HepG2 (cell line): ENCODE results near the gene IRAK3. TPM values are rescaled to one million over a fixed set of nuclear protein-coding genes. Genes with fewer than 3 reads are reported as not detected.

Experiments
- ATAC-seq: fragments of 200-7000 bp; cut with Tn5 transposase; 3 replicates; pipeline ENCODE4 v1.9.1; 2020; ENCODE audit warnings: mild to moderate bottlenecking, moderate library complexity
- BruUV-seq: library from RNA; stranded (reverse); fragments of 400-500 nt; replicated peaks from 2 replicates; lab custom pipeline; 2021; lab: Mats Ljungman, UMichigan
- CTCF ChIA-PET: fragments of 300-600 bp; formaldehyde crosslinking; extraction: SDS; loops from one replicate; lab custom pipeline; 2021; ENCODE audit warnings: low total read pairs, inconsistent platforms, low intra/inter-chr PET ratio; lab: Yijun Ruan, JAX
- POLR2A ChIA-PET: fragments of 350-600 bp; sonication (Branson Sonifier 250); formaldehyde crosslinking; loops from one replicate; lab custom pipeline; 2020; ENCODE audit warnings: antibody characterized with exemption, inconsistent platforms; lab: Yijun Ruan, JAX
- DNase-seq: peaks from one replicate; pipeline ENCODE4 v3.0.0-alpha.2; 2015; ENCODE audit warnings: low spot score
- FAIRE-seq: peaks from 3 replicates; lab custom pipeline; 2011; peaks lifted over from hg19 to GRCh38; lab: Jason Lieb, UNC
- H2AFZ ChIP-seq: one replicate; pipeline ENCODE4 v1.6.1; 2011; ENCODE audit warnings: low read length, inconsistent platforms
- H3K27ac ChIP-seq: fragments of 300-600 bp; 3 replicates; pipeline ENCODE4 v1.8.0; 2011; ENCODE audit warnings: mixed run types, mild to moderate bottlenecking, mixed read lengths, low read length, inconsistent platforms; ENCODE audit not compliant: insufficient read depth; ENCODE audit errors: extremely low read length
- H3K27me3 ChIP-seq, 2 experiments: fragments of 200-600 bp in 1 of 2; 2 replicates in 1 of 2; 3 replicates in 1 of 2; pipeline versions ENCODE4 v1.6.0 to v1.8.0; 2011; ENCODE audit warnings: low read length in 2 of 2, mild to moderate bottlenecking in 2 of 2, moderate library complexity in 2 of 2, inconsistent platforms in 1 of 2; ENCODE audit not compliant: insufficient read depth in 2 of 2, control insufficient read depth in 1 of 2
- H3K36me3 ChIP-seq, 2 experiments: fragments of 200-600 bp in 1 of 2; replicated peaks in 1 of 2; 2 replicates in 1 of 2; 3 replicates in 1 of 2; pipeline versions ENCODE4 v1.5.1 to v1.8.0; 2011; ENCODE audit warnings: low read length in 2 of 2, inconsistent platforms in 1 of 2; ENCODE audit not compliant: insufficient read depth in 2 of 2, control insufficient read depth in 1 of 2
- H3K4me1 ChIP-seq: 2 replicates; pipeline ENCODE4 v1.5.1; 2012; ENCODE audit warnings: low read length, inconsistent platforms; ENCODE audit not compliant: insufficient read depth
- H3K4me2 ChIP-seq: 2 replicates; pipeline ENCODE4 v1.6.0; 2011; ENCODE audit warnings: low read depth, low read length, inconsistent platforms
- H3K4me3 ChIP-seq, 3 experiments: fragments of 200-600 bp in 1 of 3; sonication (generic), shearing (Covaris generic) in 1 of 3; replicated peaks in 1 of 3; 2 replicates each; pipeline ENCODE4 v1.5.1; 2011 to 2016; ENCODE audit warnings: low read length in 3 of 3, inconsistent platforms in 2 of 3, low read depth in 2 of 3, mild to moderate bottlenecking in 2 of 3, control low read depth in 1 of 3, mixed read lengths in 1 of 3; ENCODE audit not compliant: insufficient read depth in 1 of 3
- H3K79me2 ChIP-seq: one replicate; pipeline ENCODE4 v1.6.1; 2011; ENCODE audit warnings: low read length, inconsistent platforms; ENCODE audit not compliant: insufficient read depth
- H3K9ac ChIP-seq: 2 replicates; pipeline ENCODE4 v1.6.0; 2011; ENCODE audit warnings: mild to moderate bottlenecking, low read depth, low read length, inconsistent platforms; ENCODE audit not compliant: insufficient read depth
- H3K9me3 ChIP-seq: 2 replicates; pipeline ENCODE4 v1.5.1; 2012; ENCODE audit warnings: mild to moderate bottlenecking, low read length
- H4K20me1 ChIP-seq: 2 replicates; pipeline ENCODE4 v1.6.0; 2011; ENCODE audit warnings: inconsistent platforms, mild to moderate bottlenecking, low read length, moderate library complexity; ENCODE audit not compliant: insufficient read depth
- AKAP8 ChIP-seq: sonication (generic); formaldehyde crosslinking; IDR thresholded peaks from 2 replicates; pipeline ENCODE4 v1.5.1; 2020; ENCODE audit warnings: mild to moderate bottlenecking, missing genetic modification reagents
- DNMT3B ChIP-seq: conservative IDR thresholded peaks from 2 replicates; pipeline ENCODE4 v1.6.1; 2016; ENCODE audit warnings: missing biosample characterization, control low read depth
- HDAC2 ChIP-seq: sonication (generic); formaldehyde crosslinking; IDR thresholded peaks from 2 replicates; pipeline ENCODE4 v1.4.0; 2020; ENCODE audit warnings: missing genetic modification reagents
- KDM3A ChIP-seq: IDR thresholded peaks from 2 replicates; pipeline ENCODE4 v1.6.1; 2018; ENCODE audit warnings: low read depth, missing compliant biosample characterization
- MED8 ChIP-seq: sonication (generic); formaldehyde crosslinking; IDR thresholded peaks from 2 replicates; pipeline ENCODE4 v1.8.1; 2023; ENCODE audit warnings: mild to moderate bottlenecking, missing genetic modification reagents; ENCODE audit not compliant: insufficient replicate concordance
- NR2F2 ChIP-seq: IDR thresholded peaks from 2 replicates; pipeline ENCODE4 v1.6.1; 2012; ENCODE audit warnings: low read depth, inconsistent platforms, borderline replicate concordance
- POLR2AphosphoS5 ChIP-seq: IDR thresholded peaks from 2 replicates; pipeline ENCODE4 v1.6.1; 2012; ENCODE audit warnings: low read depth, low read length
- ZNF335 ChIP-seq: sonication (generic); formaldehyde crosslinking; IDR thresholded peaks from 2 replicates; pipeline ENCODE4 v1.4.0; 2020; ENCODE audit warnings: missing genetic modification reagents
- ZNF766 ChIP-seq: sonication (generic); formaldehyde crosslinking; IDR thresholded peaks from 2 replicates; pipeline ENCODE4 v1.5.0; 2020; ENCODE audit warnings: missing genetic modification reagents, borderline replicate concordance
- WGBS: methylation state at CpG from one replicate; pipeline ENCODE4 v1.1.6; 2017; ENCODE audit warnings: low lambda C conversion rate; 5-methylcytosine and 5-hydroxymethylcytosine counted together
- in situ Hi-C: cut with HindIII; loops from 2 replicates; pipeline ENCODE4 v1.10.0; 2017; ENCODE audit warnings: low pct_unique_long_range_greater_than_20kb; ENCODE audit not compliant: extremely low pct_ligation_motif_present
- intact Hi-C: fragments of 100-400 bp; cut with micrococcal nuclease; formaldehyde crosslinking; loops from one replicate; pipeline ENCODE4 v1.10.0; 2022; ENCODE audit not compliant: unreplicated experiment
- polyA plus RNA-seq, 8 experiments: library from polyadenylated mRNA; depleted of rRNA in 3 of 8; stranded (reverse) in 7 of 8; unstranded in 1 of 8; fragments of >200 nt; fragmentation: Illumina TruSeq in 4 of 8; extraction: Trizol in 4 of 8; gene quantifications; 2 replicates each; pipeline versions ENCODE4 v1.2.1 to v1.2.3, GENCODE V29; 2011 to 2016; ENCODE audit warnings: low read depth in 4 of 8, missing spikeins in 1 of 8, mixed read lengths in 1 of 8; ENCODE audit not compliant: insufficient read depth in 1 of 8
- total RNA-seq, 5 experiments: library from RNA; depleted of rRNA; stranded (reverse); fragments of >200 nt; fragmentation: Illumina TruSeq; extraction: Trizol; gene quantifications; 2 replicates each; pipeline ENCODE4 v1.2.3, GENCODE V29; 2016; ENCODE audit warnings: low read depth in 1 of 5
- TF ChIP-seq, protein P1 (sequence below): sonication (generic); formaldehyde crosslinking; IDR thresholded peaks from 2 replicates; pipeline ENCODE4 v1.4.0; 2020; ENCODE audit warnings: missing genetic modification reagents
- TF ChIP-seq, protein P2 (sequence below): sonication (generic); formaldehyde crosslinking; IDR thresholded peaks from 2 replicates; pipeline ENCODE4 v1.8.1; 2023; ENCODE audit warnings: mild to moderate bottlenecking, missing genetic modification reagents, borderline replicate concordance
- TF ChIP-seq, protein P3 (sequence below): sonication (generic); formaldehyde crosslinking; IDR thresholded peaks from 2 replicates; pipeline ENCODE4 v1.8.0; 2022; ENCODE audit warnings: missing genetic modification reagents, low read depth, mild to moderate bottlenecking, borderline replicate concordance
- TF ChIP-seq, protein P4 (sequence below): sonication (generic); formaldehyde crosslinking; IDR thresholded peaks from 2 replicates; pipeline ENCODE4 v1.5.0; 2020; ENCODE audit warnings: missing genetic modification reagents, mild to moderate bottlenecking, borderline replicate concordance

IRAK3 gene
- total and polyA plus RNA-seq, 2 of the 13 experiments (the other 11 are each of a cell fraction or from before 2014, with no cell fraction given) = 0.01 TPM; not detected in 1

DNA sequence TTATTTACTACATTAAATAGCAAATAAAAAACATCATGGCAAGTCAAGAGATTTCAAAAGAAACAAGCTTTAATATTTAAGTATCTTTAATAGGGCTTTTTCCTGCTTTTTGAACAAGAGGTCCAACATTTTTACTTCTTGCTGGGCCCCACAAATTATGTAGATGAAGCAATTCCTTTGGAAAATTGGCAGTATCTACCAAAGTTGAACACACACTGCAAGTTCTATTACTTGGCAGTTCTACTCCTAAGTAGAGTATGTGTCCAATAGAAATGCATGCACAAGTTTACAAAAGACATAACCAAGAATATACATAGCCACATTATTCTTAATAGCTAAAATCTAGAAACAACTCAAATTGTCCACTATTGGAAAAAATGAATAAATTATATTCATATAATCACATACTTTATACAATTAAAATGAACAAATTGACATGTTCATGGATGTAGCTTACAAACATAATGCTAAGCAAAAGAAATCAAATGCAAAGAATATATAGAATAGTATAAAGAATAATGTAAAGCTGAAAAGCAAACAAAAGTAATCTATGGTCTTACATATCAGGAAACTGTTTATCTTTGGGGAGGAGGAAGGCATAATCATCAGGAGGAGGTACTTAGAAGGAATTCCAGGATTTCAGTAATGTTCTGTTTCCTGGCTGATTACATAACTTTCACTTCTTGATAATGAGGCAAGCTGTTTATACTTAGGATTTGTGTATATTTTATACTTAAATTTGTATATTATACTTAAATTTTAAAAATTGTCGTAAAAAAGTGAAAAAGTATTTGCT, 12.7 kb upstream of the IRAK3 start:
- no TSS peak for BruUV-seq
- Histone ChIP-seq H4K20me1 (no peaks in the 10 kb centered on the region), H3K79me2 (no peaks in the 10 kb centered on the region), H3K4me3 (no peak overlapping the region), H3K27ac (no peak overlapping the region), H3K36me3 (no peaks in the 10 kb centered on the region), H2AFZ (no peak overlapping the region), H3K4me2 (no peak overlapping the region), H3K27me3 (no peaks in the 10 kb centered on the region; a peak in 1 of 5 replicates), H3K9ac (no peak overlapping the region), H3K4me1 (no peaks in the 10 kb centered on the region), H3K9me3 (no peaks in the 10 kb centered on the region)
- CTCF ChIA-PET = no interaction called here
- POLR2A ChIA-PET = interaction anchor here (0.5 kb wide), 1 partner anchor 126 kb away, joined by 4 read pairs; the partner anchor contains the start of gene HELB
- TF ChIP-seq, protein P1, sequence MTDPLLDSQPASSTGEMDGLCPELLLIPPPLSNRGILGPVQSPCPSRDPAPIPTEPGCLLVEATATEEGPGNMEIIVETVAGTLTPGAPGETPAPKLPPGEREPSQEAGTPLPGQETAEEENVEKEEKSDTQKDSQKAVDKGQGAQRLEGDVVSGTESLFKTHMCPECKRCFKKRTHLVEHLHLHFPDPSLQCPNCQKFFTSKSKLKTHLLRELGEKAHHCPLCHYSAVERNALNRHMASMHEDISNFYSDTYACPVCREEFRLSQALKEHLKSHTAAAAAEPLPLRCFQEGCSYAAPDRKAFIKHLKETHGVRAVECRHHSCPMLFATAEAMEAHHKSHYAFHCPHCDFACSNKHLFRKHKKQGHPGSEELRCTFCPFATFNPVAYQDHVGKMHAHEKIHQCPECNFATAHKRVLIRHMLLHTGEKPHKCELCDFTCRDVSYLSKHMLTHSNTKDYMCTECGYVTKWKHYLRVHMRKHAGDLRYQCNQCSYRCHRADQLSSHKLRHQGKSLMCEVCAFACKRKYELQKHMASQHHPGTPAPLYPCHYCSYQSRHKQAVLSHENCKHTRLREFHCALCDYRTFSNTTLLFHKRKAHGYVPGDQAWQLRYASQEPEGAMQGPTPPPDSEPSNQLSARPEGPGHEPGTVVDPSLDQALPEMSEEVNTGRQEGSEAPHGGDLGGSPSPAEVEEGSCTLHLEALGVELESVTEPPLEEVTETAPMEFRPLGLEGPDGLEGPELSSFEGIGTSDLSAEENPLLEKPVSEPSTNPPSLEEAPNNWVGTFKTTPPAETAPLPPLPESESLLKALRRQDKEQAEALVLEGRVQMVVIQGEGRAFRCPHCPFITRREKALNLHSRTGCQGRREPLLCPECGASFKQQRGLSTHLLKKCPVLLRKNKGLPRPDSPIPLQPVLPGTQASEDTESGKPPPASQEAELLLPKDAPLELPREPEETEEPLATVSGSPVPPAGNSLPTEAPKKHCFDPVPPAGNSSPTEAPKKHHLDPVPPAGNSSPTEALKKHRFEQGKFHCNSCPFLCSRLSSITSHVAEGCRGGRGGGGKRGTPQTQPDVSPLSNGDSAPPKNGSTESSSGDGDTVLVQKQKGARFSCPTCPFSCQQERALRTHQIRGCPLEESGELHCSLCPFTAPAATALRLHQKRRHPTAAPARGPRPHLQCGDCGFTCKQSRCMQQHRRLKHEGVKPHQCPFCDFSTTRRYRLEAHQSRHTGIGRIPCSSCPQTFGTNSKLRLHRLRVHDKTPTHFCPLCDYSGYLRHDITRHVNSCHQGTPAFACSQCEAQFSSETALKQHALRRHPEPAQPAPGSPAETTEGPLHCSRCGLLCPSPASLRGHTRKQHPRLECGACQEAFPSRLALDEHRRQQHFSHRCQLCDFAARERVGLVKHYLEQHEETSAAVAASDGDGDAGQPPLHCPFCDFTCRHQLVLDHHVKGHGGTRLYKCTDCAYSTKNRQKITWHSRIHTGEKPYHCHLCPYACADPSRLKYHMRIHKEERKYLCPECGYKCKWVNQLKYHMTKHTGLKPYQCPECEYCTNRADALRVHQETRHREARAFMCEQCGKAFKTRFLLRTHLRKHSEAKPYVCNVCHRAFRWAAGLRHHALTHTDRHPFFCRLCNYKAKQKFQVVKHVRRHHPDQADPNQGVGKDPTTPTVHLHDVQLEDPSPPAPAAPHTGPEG (CRISPR knock-in tag) = no peak
- no peak for TF ChIP-seq NR2F2
- TF ChIP-seq ZNF335 (CRISPR knock-in tag) = no peak
- no peak for TF ChIP-seq DNMT3B (CRISPR knock-in tag)
- TF ChIP-seq, protein P2, sequence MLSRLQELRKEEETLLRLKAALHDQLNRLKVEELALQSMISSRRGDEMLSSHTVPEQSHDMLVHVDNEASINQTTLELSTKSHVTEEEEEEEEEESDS (CRISPR knock-in tag) = no peak
- TF ChIP-seq AKAP8 (CRISPR knock-in tag) = no peak
- TF ChIP-seq POLR2AphosphoS5 = no peak
- no peak for TF ChIP-seq HDAC2 (CRISPR knock-in tag)
- no peak for TF ChIP-seq MED8 (CRISPR knock-in tag)
- no peak for TF ChIP-seq KDM3A (CRISPR knock-in tag)
- TF ChIP-seq, protein P3, sequence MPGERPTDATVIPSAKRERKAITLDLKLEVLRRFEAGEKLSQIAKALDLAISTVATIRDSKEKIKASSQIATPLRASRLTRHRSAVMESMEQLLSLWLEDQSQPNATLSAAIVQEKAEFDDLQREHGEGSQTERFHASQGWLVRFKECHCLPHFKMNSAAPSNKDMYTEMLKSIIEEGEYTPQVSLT (CRISPR knock-in tag) = no peak
- TF ChIP-seq, protein P4, sequence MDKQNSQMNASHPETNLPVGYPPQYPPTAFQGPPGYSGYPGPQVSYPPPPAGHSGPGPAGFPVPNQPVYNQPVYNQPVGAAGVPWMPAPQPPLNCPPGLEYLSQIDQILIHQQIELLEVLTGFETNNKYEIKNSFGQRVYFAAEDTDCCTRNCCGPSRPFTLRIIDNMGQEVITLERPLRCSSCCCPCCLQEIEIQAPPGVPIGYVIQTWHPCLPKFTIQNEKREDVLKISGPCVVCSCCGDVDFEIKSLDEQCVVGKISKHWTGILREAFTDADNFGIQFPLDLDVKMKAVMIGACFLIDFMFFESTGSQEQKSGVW (CRISPR knock-in tag) = no peak
- TF ChIP-seq ZNF766 = no peak
- in situ Hi-C loops (no loop called here), intact Hi-C loops (no loop called here)
- FAIRE-seq (no peak), ATAC-seq (no peak), DNase-seq (no peak)
- 6% methylated on average over 1 of the region's 1 CpG for WGBS
